Neural progenitor cell (in vitro differentiated cells): ENCODE results near the gene MPL. TPM values are rescaled to one million over a fixed set of nuclear protein-coding genes. Genes with fewer than 3 reads are reported as not detected.

ENCODE experiments used
- DNase-seq: peaks from one replicate; pipeline ENCODE4 v3.0.0-alpha.2; 2016; ENCODE audit warnings: low spot score
- H2AFZ ChIP-seq: fragments of 200-600 bp; sonication (generic); replicated peaks from 2 replicates; pipeline ENCODE4 v1.6.1; 2016; ENCODE audit warnings: antibody characterized with exemption
- H3F3A ChIP-seq: fragments of 200-600 bp; sonication (generic); 2 replicates; pipeline ENCODE4 v1.6.1; 2016; ENCODE audit warnings: antibody characterized with exemption, low read depth
- H3K27ac ChIP-seq: fragments of 200-600 bp; sonication (generic); 2 replicates; pipeline ENCODE4 v1.5.1; 2016; ENCODE audit warnings: mild to moderate bottlenecking
- H3K27me3 ChIP-seq: fragments of 200-600 bp; sonication (generic); 2 replicates; pipeline ENCODE4 v1.6.1; 2016; ENCODE audit warnings: mild to moderate bottlenecking, moderate library complexity
- H3K36me3 ChIP-seq: fragments of 200-600 bp; sonication (generic); 2 replicates; pipeline ENCODE4 v1.5.1; 2016
- H3K4me1 ChIP-seq: fragments of 200-600 bp; sonication (generic); 2 replicates; pipeline ENCODE4 v1.6.1; 2016; ENCODE audit warnings: mixed run types
- H3K4me2 ChIP-seq: fragments of 200-600 bp; sonication (generic); 2 replicates; pipeline ENCODE4 v1.6.1; 2016
- H3K4me3 ChIP-seq: fragments of 200-600 bp; sonication (generic); 2 replicates; pipeline ENCODE4 v1.5.1; 2016
- H3K79me2 ChIP-seq: fragments of 200-600 bp; sonication (generic); 2 replicates; pipeline ENCODE4 v1.6.1; 2016; ENCODE audit warnings: low read depth
- H3K9ac ChIP-seq: fragments of 200-600 bp; sonication (generic); 2 replicates; pipeline ENCODE4 v1.6.1; 2016
- H3K9me3 ChIP-seq: fragments of 200-600 bp; sonication (generic); 2 replicates; pipeline ENCODE4 v1.5.1; 2016; ENCODE audit warnings: low read depth
- H4K20me1 ChIP-seq: fragments of 200-600 bp; sonication (generic); 2 replicates; pipeline ENCODE4 v1.6.1; 2016; ENCODE audit warnings: low read depth
- H3K27ac Mint-ChIP-seq: 3 replicates; pipeline ENCODE4 v1.8.0; 2021; ENCODE audit warnings: mixed read lengths
- H3K27me3 Mint-ChIP-seq: 2 replicates; pipeline ENCODE4 v1.8.0; 2022; ENCODE audit warnings: low read depth, mild to moderate bottlenecking, inconsistent platforms, moderate library complexity, mixed read lengths; ENCODE audit not compliant: insufficient read depth
- H3K36me3 Mint-ChIP-seq: 3 replicates; pipeline ENCODE4 v1.8.0; 2021; ENCODE audit warnings: mixed read lengths
- H3K4me1 Mint-ChIP-seq: 3 replicates; pipeline ENCODE4 v1.8.0; 2021; ENCODE audit warnings: mixed read lengths
- H3K4me3 Mint-ChIP-seq: 3 replicates; pipeline ENCODE4 v1.8.0; 2021; ENCODE audit warnings: mild to moderate bottlenecking, moderate library complexity, mixed read lengths
- H3K9me3 Mint-ChIP-seq: 3 replicates; pipeline ENCODE4 v1.8.0; 2020; ENCODE audit warnings: mixed read lengths
- EZH2 ChIP-seq: fragments of 200-600 bp; sonication (generic); IDR thresholded peaks from 2 replicates; pipeline ENCODE4 v1.6.1; 2017; ENCODE audit warnings: antibody characterized with exemption, mild to moderate bottlenecking, moderate library complexity
- EZH2phosphoT487 ChIP-seq: fragments of 200-600 bp; sonication (generic); IDR thresholded peaks from 2 replicates; pipeline ENCODE4 v1.6.1; 2017; ENCODE audit warnings: antibody characterized with exemption
- total RNA-seq: library from RNA; depleted of rRNA; stranded (reverse); fragments of >200 nt; gene quantifications from 2 replicates; pipeline ENCODE4 v1.2.3, GENCODE V29; 2015; ENCODE audit warnings: low replicate concordance
- TF ChIP-seq, protein P1 (sequence below): fragments of 200-600 bp; sonication (generic); IDR thresholded peaks from 2 replicates; pipeline ENCODE4 v1.5.1; 2017; ENCODE audit warnings: antibody characterized with exemption, mild to moderate bottlenecking

MPL gene
- total RNA-seq, 1 donor from 2014 or later, result not detected

DNA sequence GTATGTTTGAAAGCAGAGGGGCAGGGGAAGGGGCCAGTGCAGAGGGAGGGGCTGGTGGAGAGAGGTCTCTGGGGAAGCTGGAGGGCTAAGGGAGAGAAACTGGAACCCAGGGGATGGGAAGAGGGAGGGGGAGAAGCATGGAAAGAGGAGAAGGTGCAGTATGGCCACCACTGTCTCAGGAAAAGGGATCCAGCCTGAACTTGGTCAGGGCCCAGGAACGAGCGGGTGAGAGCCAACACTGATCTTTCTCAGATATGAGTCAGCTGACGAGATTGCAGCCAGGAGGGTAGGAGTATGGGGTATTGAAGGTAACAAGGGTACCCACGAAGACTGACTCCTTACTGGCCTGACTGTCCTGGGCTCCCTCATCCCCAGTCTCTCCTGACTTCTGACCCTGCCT is 18.8 kb upstream of the MPL start:
- Histone ChIP-seq H3F3A (no peaks in the 10 kb centered on the region), H3K27me3 (no peaks in the 10 kb centered on the region), H3K4me1 (no peaks in the 10 kb centered on the region), H4K20me1 (no peaks in the 10 kb centered on the region), H3K79me2 (no peaks in the 10 kb centered on the region), H3K9ac (no peak overlapping the region), H3K9me3 (no peaks in the 10 kb centered on the region), H3K36me3 (no peaks in the 10 kb centered on the region), H3K27ac (no peak overlapping the region), H2AFZ (no peak overlapping the region), H3K4me3 (no peak overlapping the region), H3K4me2 (no peak overlapping the region)
- no peak for DNase-seq
- no peak overlapping the region for H3K4me3 Mint-ChIP-seq
- H3K9me3 Mint-ChIP-seq, result no peaks in the 10 kb centered on the region
- H3K36me3 Mint-ChIP-seq, result no peaks in the 10 kb centered on the region
- H3K27ac Mint-ChIP-seq, result no peak overlapping the region
- TF ChIP-seq EZH2, result no peak
- peaks cover 3% of the 10 kb centered on the region for H3K27me3 Mint-ChIP-seq
- no peaks in the 10 kb centered on the region for H3K4me1 Mint-ChIP-seq

DNA sequence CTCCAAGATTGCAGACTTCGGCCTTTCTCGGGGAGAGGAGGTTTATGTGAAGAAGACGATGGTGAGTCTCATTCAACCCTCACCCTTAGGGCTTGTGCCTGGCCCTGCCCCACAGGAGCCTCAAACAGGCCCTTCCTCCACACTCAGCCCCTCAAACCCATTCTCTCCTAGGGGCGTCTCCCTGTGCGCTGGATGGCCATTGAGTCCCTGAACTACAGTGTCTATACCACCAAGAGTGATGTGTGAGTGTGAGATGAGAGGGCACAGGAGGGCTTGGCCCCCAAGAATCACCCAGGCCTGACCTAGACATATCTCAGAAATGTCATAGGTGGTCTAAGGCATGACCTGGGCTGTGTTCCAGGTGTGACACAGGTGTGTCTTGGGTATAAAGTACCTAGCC is 18.3 kb upstream of the MPL start:
- Histone ChIP-seq H3K4me1 (no peaks in the 10 kb centered on the region), H3K36me3 (no peaks in the 10 kb centered on the region), H3K27ac (no peak overlapping the region), H3K9me3 (no peaks in the 10 kb centered on the region), H3K27me3 (no peaks in the 10 kb centered on the region), H2AFZ (no peak overlapping the region), H4K20me1 (no peaks in the 10 kb centered on the region), H3K4me2 (no peak overlapping the region), H3K9ac (no peak overlapping the region), H3K4me3 (no peak overlapping the region), H3K79me2 (no peaks in the 10 kb centered on the region), H3F3A (no peaks in the 10 kb centered on the region)
- Mint-ChIP-seq H3K27ac (peak overlapping the region; percentile 9), H3K36me3 (no peaks in the 10 kb centered on the region), H3K27me3 (peaks cover 3% of the 10 kb centered on the region), H3K4me3 (no peak overlapping the region), H3K9me3 (no peaks in the 10 kb centered on the region), H3K4me1 (no peaks in the 10 kb centered on the region)
- DNase-seq, result no peak
- TF ChIP-seq EZH2 (no peak), EZH2phosphoT487 (no peak)
- TF ChIP-seq, protein P1, sequence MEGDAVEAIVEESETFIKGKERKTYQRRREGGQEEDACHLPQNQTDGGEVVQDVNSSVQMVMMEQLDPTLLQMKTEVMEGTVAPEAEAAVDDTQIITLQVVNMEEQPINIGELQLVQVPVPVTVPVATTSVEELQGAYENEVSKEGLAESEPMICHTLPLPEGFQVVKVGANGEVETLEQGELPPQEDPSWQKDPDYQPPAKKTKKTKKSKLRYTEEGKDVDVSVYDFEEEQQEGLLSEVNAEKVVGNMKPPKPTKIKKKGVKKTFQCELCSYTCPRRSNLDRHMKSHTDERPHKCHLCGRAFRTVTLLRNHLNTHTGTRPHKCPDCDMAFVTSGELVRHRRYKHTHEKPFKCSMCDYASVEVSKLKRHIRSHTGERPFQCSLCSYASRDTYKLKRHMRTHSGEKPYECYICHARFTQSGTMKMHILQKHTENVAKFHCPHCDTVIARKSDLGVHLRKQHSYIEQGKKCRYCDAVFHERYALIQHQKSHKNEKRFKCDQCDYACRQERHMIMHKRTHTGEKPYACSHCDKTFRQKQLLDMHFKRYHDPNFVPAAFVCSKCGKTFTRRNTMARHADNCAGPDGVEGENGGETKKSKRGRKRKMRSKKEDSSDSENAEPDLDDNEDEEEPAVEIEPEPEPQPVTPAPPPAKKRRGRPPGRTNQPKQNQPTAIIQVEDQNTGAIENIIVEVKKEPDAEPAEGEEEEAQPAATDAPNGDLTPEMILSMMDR, result no peak

DNA sequence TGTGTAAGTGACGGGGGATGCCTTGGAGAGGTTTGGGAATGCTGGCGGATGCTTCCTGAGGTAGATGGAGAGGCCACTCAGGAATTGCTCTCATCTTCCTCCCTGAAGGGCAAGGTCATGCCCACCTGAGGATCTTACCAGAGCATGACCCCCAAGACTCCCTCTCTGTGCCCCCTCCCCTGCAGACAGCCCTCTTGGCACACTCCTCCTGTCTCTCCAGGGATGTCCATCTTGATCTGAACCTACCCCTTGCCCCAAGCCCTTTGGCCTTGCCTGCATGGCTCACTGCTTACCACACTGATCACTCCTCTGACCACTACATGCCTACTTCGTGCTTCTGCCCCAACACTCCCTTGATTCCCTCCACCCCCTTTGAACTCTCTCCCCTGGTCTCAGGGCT is 17.9 kb upstream of the MPL start:
- no peaks in the 10 kb centered on the region for H4K20me1 ChIP-seq
- no peaks in the 10 kb centered on the region for H3F3A ChIP-seq
- TF ChIP-seq, protein P1, result no peak
- TF ChIP-seq EZH2, result no peak
- no peak for TF ChIP-seq EZH2phosphoT487
- no peak overlapping the region for H3K4me3 Mint-ChIP-seq
- H3K9ac ChIP-seq, result no peak overlapping the region
- H3K4me1 Mint-ChIP-seq, result no peaks in the 10 kb centered on the region
- no peak overlapping the region for H3K4me3 ChIP-seq
- no peak overlapping the region for H2AFZ ChIP-seq
- no peaks in the 10 kb centered on the region for H3K9me3 ChIP-seq
- H3K9me3 Mint-ChIP-seq, result peaks cover 2% of the 10 kb centered on the region
- no peak overlapping the region for H3K27ac ChIP-seq
- H3K4me1 ChIP-seq, result no peaks in the 10 kb centered on the region
- H3K27me3 ChIP-seq, result no peaks in the 10 kb centered on the region
- DNase-seq, result no peak
- no peak overlapping the region for H3K4me2 ChIP-seq
- no peaks in the 10 kb centered on the region for H3K36me3 Mint-ChIP-seq
- H3K79me2 ChIP-seq, result no peaks in the 10 kb centered on the region
- peaks cover 3% of the 10 kb centered on the region for H3K27me3 Mint-ChIP-seq
- H3K27ac Mint-ChIP-seq, result peak overlapping the region; percentile 9
- no peaks in the 10 kb centered on the region for H3K36me3 ChIP-seq

DNA sequence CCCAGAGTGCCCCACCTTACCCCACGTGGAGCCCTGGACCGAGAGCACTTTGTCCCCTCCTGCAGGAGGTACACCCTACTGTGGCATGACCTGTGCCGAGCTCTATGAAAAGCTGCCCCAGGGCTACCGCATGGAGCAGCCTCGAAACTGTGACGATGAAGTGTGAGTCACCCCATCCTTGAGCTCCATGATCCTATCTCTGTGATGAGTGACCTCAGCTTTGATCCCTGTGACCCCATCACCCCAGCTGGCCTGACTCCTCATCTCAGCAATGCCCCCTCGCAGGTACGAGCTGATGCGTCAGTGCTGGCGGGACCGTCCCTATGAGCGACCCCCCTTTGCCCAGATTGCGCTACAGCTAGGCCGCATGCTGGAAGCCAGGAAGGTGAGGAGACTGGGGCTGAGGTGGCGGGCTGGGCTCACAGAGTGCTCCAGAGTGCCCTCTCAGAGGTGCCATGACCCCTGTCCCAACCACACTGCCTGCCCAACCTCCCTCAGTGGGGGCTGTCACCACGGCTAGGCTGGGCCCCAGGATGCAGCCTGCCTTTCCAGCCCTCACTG is 16.2 kb upstream of the MPL start:
- Mint-ChIP-seq H3K9me3 (peaks cover 16% of the 10 kb centered on the region), H3K4me3 (no peak overlapping the region), H3K36me3 (no peaks in the 10 kb centered on the region), H3K27me3 (peaks cover 5% of the 10 kb centered on the region), H3K27ac (peak overlapping the region; percentile 60), H3K4me1 (no peaks in the 10 kb centered on the region)
- Histone ChIP-seq H3K4me1 (no peaks in the 10 kb centered on the region), H3K4me2 (no peak overlapping the region), H3K36me3 (no peaks in the 10 kb centered on the region), H3K27me3 (no peaks in the 10 kb centered on the region), H3K9ac (no peak overlapping the region), H2AFZ (no peak overlapping the region), H4K20me1 (no peaks in the 10 kb centered on the region), H3K9me3 (no peaks in the 10 kb centered on the region), H3K4me3 (no peak overlapping the region), H3K79me2 (no peaks in the 10 kb centered on the region), H3F3A (no peaks in the 10 kb centered on the region), H3K27ac (no peak overlapping the region)
- DNase-seq, result no peak
- TF ChIP-seq EZH2 (no peak), EZH2phosphoT487 (no peak)
- TF ChIP-seq, protein P1, result no peak
